ENCODE data around the gene TLCD1. TPM values are rescaled to one million over a fixed set of nuclear protein-coding genes. Genes with fewer than 3 reads are reported as not detected.
"Not testable (repeated sequence)": the region's sequence is repeated elsewhere in the genome, so short reads cannot be mapped to it uniquely, and the experiment has no call there.

The TLCD1 gene
- total RNA-seq, 1 donor from 2014 or later = 8.0 TPM

DNA sequence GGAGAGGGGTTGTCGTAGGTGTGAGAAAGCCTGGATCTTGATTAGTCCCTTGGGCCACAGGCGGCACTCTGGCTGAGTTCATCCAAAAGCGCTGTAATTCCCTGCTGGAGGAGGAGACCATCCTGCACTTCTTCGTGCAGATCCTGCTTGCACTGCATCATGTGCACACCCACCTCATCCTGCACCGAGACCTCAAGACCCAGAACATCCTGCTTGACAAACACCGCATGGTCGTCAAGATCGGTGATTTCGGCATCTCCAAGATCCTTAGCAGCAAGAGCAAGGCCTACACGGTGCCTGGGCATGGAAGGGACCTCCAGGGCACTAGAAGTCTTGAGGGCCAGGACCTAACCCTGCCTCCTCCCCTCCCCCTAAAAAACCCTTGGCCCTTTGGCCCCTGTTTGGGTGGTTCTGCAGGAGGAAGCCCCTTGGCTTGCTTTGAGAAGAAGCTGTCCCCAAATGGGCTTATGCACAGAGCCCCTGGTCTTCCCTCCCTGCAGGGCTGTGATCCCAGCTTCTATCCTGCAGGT, 8.7 kb upstream of the TLCD1 start:
- H3K4me3 Mint-ChIP-seq (ENCODE audit: low read depth) = no peak overlapping the region
- no peak for DNase-seq (ENCODE audit: low spot score)
- no peaks in the 10 kb centered on the region for H3K27me3 Mint-ChIP-seq (ENCODE audit: low read depth)
- H3K36me3 Mint-ChIP-seq (ENCODE audit: low read depth) = peaks cover 13% of the 10 kb centered on the region
- intact Hi-C loops (cut with micrococcal nuclease) = no loop called here
- H3K27ac Mint-ChIP-seq = no peak overlapping the region
- H3K4me1 Mint-ChIP-seq (ENCODE audit: low read depth) = peaks cover 28% of the 10 kb centered on the region
- peaks cover 3% of the 10 kb centered on the region for H3K9me3 Mint-ChIP-seq

GRCh38 chr17:28733346-28733745, 7.3 kb upstream of the TLCD1 start:
- no peak for DNase-seq (ENCODE audit: low spot score)
- Mint-ChIP-seq H3K9me3 (peaks cover under 1% of the 10 kb centered on the region), H3K36me3 (ENCODE audit: low read depth) (peaks cover 4% of the 10 kb centered on the region), H3K27me3 (ENCODE audit: low read depth) (no peaks in the 10 kb centered on the region), H3K4me3 (ENCODE audit: low read depth) (no peak overlapping the region), H3K4me1 (ENCODE audit: low read depth) (peaks cover 24% of the 10 kb centered on the region), H3K27ac (no peak overlapping the region)
- intact Hi-C loops (cut with micrococcal nuclease) = no loop called here

DNA sequence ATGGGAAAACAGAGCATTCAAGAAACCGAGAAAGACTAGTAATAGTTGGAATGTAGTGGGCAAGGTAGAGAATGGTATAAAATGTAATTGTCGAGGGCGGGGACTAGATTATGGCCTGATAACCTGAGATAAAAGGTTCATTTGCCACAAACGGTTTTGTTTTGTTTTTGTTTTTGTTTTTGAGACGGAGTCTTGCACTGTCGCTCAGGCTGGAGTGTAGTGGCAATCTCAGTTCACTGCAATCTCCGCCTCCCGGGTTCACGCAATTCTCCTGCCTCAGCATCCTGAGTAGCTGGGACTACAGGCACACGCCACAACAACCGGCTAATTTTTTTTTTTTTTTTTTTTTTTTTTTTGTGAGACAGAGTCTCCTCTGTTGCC, 3.9 kb upstream of the TLCD1 start:
- peaks cover 29% of the 10 kb centered on the region for H3K4me1 Mint-ChIP-seq (ENCODE audit: low read depth)
- no peaks in the 10 kb centered on the region for H3K9me3 Mint-ChIP-seq
- intact Hi-C loops (cut with micrococcal nuclease) = loop anchor here (2.0 to 10.0 kb wide), 5 partner anchors 83 to 855 kb away; partner anchors contain the start of genes FAM222B and GIT1
- H3K27me3 Mint-ChIP-seq (ENCODE audit: low read depth) = no peaks in the 10 kb centered on the region
- peak overlapping the region; percentile 42 for H3K4me3 Mint-ChIP-seq (ENCODE audit: low read depth)
- H3K36me3 Mint-ChIP-seq (ENCODE audit: low read depth) = peaks cover 9% of the 10 kb centered on the region
- peak overlapping the region; percentile 34 for H3K27ac Mint-ChIP-seq
- DNase-seq (ENCODE audit: low spot score) = no peak

DNA sequence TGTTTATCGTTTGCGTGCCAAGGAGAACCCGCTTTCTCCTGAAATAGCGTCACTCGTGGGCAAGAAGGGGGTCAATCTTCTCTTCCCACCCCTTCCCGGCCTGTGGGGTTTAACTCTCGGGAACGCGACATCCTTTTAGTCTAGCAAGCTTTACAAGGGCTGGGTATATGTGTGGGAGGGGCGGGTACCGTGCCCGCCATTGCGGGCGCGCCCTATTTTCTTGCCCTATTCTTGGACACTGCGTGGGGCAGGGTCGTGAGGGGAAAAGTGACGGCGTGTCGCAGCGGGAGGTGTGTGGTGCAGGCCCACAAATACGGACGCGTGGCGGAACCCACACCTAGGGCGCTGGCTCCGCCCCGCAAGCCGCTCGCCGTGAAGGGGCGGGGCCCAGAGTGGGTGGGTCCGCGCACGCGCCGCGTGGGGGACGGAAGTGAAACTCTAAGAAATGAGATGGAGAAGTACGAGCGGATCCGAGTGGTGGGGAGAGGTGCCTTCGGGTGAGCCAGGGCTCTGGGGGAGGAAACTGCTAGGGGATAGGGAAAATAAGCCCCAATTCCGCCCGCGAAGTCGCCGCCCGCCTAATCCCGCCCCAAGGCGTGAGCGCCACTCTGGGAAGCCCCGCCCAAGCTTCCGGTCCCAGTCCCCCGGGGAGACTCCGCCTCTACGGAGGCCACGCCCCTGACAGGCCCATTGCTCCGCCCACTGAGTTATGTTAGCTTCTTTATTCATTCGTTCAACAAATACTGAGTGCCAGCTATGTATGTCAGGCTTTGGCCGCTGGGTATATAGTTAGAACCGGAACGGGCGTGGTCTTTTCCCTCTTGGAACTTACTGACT, 2.5 kb upstream of the TLCD1 start, which contains the start of gene NEK8:
Gene NEK8 (plus strand): TSS at position 425 of the 837 bp plus-strand sequence. CDS start 26 bp downstream, at position 451.
- Mint-ChIP-seq H3K9me3 (no peaks in the 10 kb centered on the region), H3K4me3 (ENCODE audit: low read depth) (peak within 1 kb of the TSS; percentile 97), H3K27ac (peak within 1 kb of the TSS; percentile 99), H3K36me3 (ENCODE audit: low read depth) (peaks cover 22% of the 10 kb centered on the region), H3K27me3 (ENCODE audit: low read depth) (no peaks in the 10 kb centered on the region), H3K4me1 (ENCODE audit: low read depth) (peaks cover 37% of the 10 kb centered on the region)
- peak; percentile 95 for DNase-seq (ENCODE audit: low spot score)
- intact Hi-C loops (cut with micrococcal nuclease) = loop anchor here (1.0 to 10.0 kb wide), 8 partner anchors 9 to 856 kb away; partner anchors contain the start of genes FAM222B, GIT1, PHF12 and RPL23A

GRCh38 chr17:28726627-28727491, 826 bp upstream of the TLCD1 start:
- Mint-ChIP-seq H3K9me3 (no peaks in the 10 kb centered on the region), H3K4me3 (ENCODE audit: low read depth) (peak overlapping the region; percentile 97), H3K36me3 (ENCODE audit: low read depth) (peaks cover 39% of the 10 kb centered on the region), H3K4me1 (ENCODE audit: low read depth) (peaks cover 42% of the 10 kb centered on the region), H3K27ac (peak overlapping the region; percentile 99), H3K27me3 (ENCODE audit: low read depth) (no peaks in the 10 kb centered on the region)
- intact Hi-C loops (cut with micrococcal nuclease) = loop anchor here (1.0 to 10.0 kb wide), 6 partner anchors 23 to 858 kb away; partner anchors contain the start of genes DHRS13, FAM222B and GIT1
- DNase-seq (ENCODE audit: low spot score) = peak; percentile 89

DNA sequence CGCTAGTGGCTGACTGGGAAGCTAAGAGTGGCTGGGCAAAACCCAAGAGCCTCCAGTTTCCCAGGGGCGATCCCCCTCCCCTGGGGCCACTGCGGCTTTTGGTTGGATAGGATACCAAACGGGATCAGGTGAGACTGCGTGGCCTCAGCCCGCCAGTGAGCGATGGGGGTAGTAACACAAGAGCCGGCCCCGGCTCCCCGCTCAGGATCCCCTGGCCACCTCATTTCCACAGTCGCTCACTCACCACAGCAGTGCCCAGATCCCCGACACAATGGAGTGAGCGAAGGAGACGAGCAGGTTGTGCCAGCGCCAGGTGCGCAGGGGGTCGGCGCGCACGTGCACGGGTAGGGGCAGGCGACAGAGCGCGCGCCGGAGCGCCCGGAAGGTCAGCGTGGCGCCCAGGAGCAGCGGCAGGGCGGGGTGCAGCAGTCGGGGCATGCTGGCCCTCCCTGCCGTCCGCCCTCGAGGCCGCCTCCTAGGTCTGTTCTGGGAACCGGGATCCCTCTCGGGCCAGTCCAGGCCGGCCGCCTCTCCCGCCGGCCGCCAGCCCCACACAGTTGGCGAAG, 290 bp downstream of the TLCD1 start:
- intact Hi-C loops (cut with micrococcal nuclease) = loop anchor here (2.0 to 10.0 kb wide), 5 partner anchors 117 to 859 kb away; partner anchors contain the start of genes DHRS13, FAM222B and GIT1
- Mint-ChIP-seq H3K4me3 (ENCODE audit: low read depth) (peak overlapping the region; percentile 90), H3K4me1 (ENCODE audit: low read depth) (peaks cover 50% of the 10 kb centered on the region), H3K27me3 (ENCODE audit: low read depth) (no peaks in the 10 kb centered on the region), H3K36me3 (ENCODE audit: low read depth) (peaks cover 50% of the 10 kb centered on the region), H3K27ac (peak overlapping the region; percentile 90), H3K9me3 (no peaks in the 10 kb centered on the region)
- no peak for DNase-seq (ENCODE audit: low spot score)

DNA sequence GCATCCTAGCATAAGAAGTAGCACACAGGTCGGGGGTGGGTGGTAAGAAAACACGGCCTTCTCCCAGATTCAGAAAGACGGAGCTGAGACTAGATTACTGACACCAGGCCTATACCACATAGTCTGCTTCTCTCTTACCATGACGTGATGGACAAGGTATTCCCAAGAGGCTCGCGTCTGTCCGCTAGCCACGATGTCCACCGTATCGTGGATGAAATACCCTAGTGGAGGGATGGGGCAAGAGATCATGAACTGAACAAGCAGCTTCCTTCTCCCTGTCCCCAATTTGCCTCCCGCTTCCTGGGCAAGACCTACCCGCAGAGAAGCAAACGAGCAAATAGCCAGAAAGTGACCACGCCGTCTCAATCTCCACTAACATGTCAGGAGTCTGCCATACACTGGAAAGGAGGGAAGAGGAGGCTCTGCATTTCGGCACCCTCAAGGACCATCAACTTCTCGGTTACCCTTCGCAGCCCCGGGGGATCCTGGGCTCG, 820 bp downstream of the TLCD1 start:
- no peak for DNase-seq (ENCODE audit: low spot score)

DNA sequence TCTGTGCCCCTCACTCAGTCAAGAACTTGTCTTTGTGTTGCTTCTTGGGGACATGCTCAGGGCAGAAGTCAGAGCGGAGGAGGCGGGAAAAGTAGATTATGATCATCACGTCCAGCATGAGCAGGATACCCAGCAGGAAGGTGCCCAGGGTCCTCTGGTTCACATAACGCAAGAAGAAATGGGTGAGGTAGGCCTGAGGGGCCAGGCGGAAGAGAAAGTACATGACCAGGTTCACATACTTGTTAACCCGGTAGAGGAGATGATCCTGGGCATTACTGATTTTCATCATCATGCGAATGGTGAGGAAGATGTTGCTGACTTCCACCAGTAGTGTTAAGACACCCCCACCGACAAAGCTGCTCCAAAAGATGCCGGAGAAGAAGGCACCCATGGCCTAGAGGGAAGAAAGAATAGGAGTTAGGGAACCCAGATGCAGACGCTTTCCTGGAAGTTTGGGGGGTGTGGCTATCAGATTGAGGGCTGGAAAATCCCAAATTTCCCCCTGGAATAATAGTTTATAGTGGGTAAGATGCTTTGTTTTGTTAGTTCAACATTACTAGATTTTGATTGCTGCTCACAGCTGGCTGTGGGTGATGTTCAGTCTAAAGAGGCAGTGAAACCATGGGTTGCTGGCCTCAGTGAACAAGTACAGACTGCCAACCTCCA, 1.4 kb downstream of the TLCD1 start:
- Mint-ChIP-seq H3K4me3 (ENCODE audit: low read depth) (peak overlapping the region; percentile 90), H3K9me3 (no peaks in the 10 kb centered on the region), H3K36me3 (ENCODE audit: low read depth) (peaks cover 61% of the 10 kb centered on the region), H3K4me1 (ENCODE audit: low read depth) (peaks cover 49% of the 10 kb centered on the region), H3K27ac (peak overlapping the region; percentile 90), H3K27me3 (ENCODE audit: low read depth) (no peaks in the 10 kb centered on the region)
- intact Hi-C loops (cut with micrococcal nuclease) = loop anchor here (5.0 to 10.0 kb wide), 4 partner anchors 118 to 860 kb away; partner anchors contain the start of genes FAM222B and GIT1
- no peak for DNase-seq (ENCODE audit: low spot score)

More for the DNA sequence above, 820 bp downstream of the TLCD1 start:
- intact Hi-C loops (cut with micrococcal nuclease) = loop anchor here (5.0 to 10.0 kb wide), 4 partner anchors 117 to 860 kb away; partner anchors contain the start of genes FAM222B and GIT1
- H3K9me3 Mint-ChIP-seq = no peaks in the 10 kb centered on the region
- peaks cover 55% of the 10 kb centered on the region for H3K36me3 Mint-ChIP-seq (ENCODE audit: low read depth)
- H3K27me3 Mint-ChIP-seq (ENCODE audit: low read depth) = no peaks in the 10 kb centered on the region
- peak overlapping the region; percentile 90 for H3K27ac Mint-ChIP-seq
- H3K4me3 Mint-ChIP-seq (ENCODE audit: low read depth) = peak overlapping the region; percentile 90
- H3K4me1 Mint-ChIP-seq (ENCODE audit: low read depth) = peaks cover 53% of the 10 kb centered on the region

- Mint-ChIP-seq H3K27ac (peak overlapping the region; percentile 90), H3K36me3 (ENCODE audit: low read depth) (peaks cover 61% of the 10 kb centered on the region), H3K4me1 (ENCODE audit: low read depth) (peaks cover 48% of the 10 kb centered on the region), H3K4me3 (ENCODE audit: low read depth) (peak overlapping the region; percentile 90)
- not testable (repeated sequence) for H3K9me3 Mint-ChIP-seq; DNase-seq (ENCODE audit: low spot score); H3K27me3 Mint-ChIP-seq (ENCODE audit: low read depth)
- intact Hi-C loops (cut with micrococcal nuclease) = loop anchor here (10.0 kb wide), 3 partner anchors 391 to 861 kb away; partner anchors contain the start of gene GIT1
These were observed 2.1 kb downstream of the TLCD1 start for GRCh38 chr17:28723836-28724499.

GRCh38 chr17:28723159-28723835, 2.7 kb downstream of the TLCD1 start:
- peak overlapping the region; percentile 54 for H3K27ac Mint-ChIP-seq
- peaks cover 61% of the 10 kb centered on the region for H3K36me3 Mint-ChIP-seq (ENCODE audit: low read depth)
- peak overlapping the region; percentile 26 for H3K4me3 Mint-ChIP-seq (ENCODE audit: low read depth)
- intact Hi-C loops (cut with micrococcal nuclease) = loop anchor here (10.0 kb wide), 3 partner anchors 392 to 862 kb away; partner anchors contain the start of gene GIT1
- DNase-seq (ENCODE audit: low spot score) = no peak
- H3K27me3 Mint-ChIP-seq (ENCODE audit: low read depth) = peaks cover 6% of the 10 kb centered on the region
- no peaks in the 10 kb centered on the region for H3K9me3 Mint-ChIP-seq
- H3K4me1 Mint-ChIP-seq (ENCODE audit: low read depth) = peaks cover 50% of the 10 kb centered on the region

All from activated T-helper 2 cell treated with anti-CD3 and anti-CD28 coated beads, Interferon-gamma antibody, Interleukin-2, Interleukin-4, amounts not matched to agents 10 μg/mL and 5 μg/mL and 100 μg/mL, durations not matched to agents 14 hours and 24 hours and 36 hours (primary cell).